HCT116 (cell line): ENCODE results near the gene GAD1. TPM values are rescaled to one million over a fixed set of nuclear protein-coding genes. Genes with fewer than 3 reads are reported as not detected.

Experiments used
- ATAC-seq: fragments of 200-7000 bp; cut with Tn5 transposase; 2 replicates; pipeline ENCODE4 v1.9.1; 2020; ENCODE audit warnings: mild to moderate bottlenecking, moderate library complexity
- BruUV-seq: library from RNA; stranded (reverse); fragments of 400-500 nt; replicated peaks from 2 replicates; lab custom pipeline; 2021; lab: Mats Ljungman, UMichigan
- CTCF ChIA-PET: fragments of 300-600 bp; sonication (Branson Sonifier 250); formaldehyde crosslinking; loops from one replicate; lab custom pipeline; 2021; ENCODE audit warnings: antibody characterized with exemption; lab: Charles Lee
- POLR2A ChIA-PET: fragments of 300-600, 350-600 bp; sonication (Branson Sonifier 250); formaldehyde crosslinking; loops from one replicate; lab custom pipeline; 2021; ENCODE audit warnings: antibody characterized with exemption; lab: Charles Lee
- RAD21 ChIA-PET, 2 experiments: fragments of 300-600 bp; sonication (Branson Sonifier 250); formaldehyde crosslinking; loops; one replicate each; lab custom pipeline; 2023; ENCODE audit warnings: low total read pairs in 2 of 2; ENCODE audit not compliant: uncharacterized antibody in 2 of 2, unreplicated experiment in 2 of 2, low non-redundant PET in 1 of 2; lab: Charles Lee
- DNase-seq: peaks from one replicate; pipeline ENCODE4 v3.0.0-alpha.2; 2010; ENCODE audit warnings: low read depth, low spot score
- H2AFZ ChIP-seq: fragments of 200-600 bp; shearing (Covaris generic), sonication (generic); 2 replicates; pipeline ENCODE4 v1.6.1; 2017; ENCODE audit warnings: low read depth, mixed run types, mixed read lengths, antibody characterized with exemption, low read length; ENCODE audit not compliant: poor library complexity, severe bottlenecking
- H3K27ac ChIP-seq: 2 replicates; pipeline ENCODE4 v1.5.1; 2012; ENCODE audit warnings: low read depth, low read length
- H3K27me3 ChIP-seq: fragments of 200-600 bp; sonication (generic); 2 replicates; pipeline ENCODE4 v1.6.1; 2016; ENCODE audit warnings: mixed run types, low read length, mixed read lengths; ENCODE audit not compliant: insufficient read depth
- H3K36me3 ChIP-seq, 2 experiments: fragments of 200-500 bp in 1 of 2; fragments of 200-600 bp in 1 of 2; sonication (Bioruptor generic) in 1 of 2; sonication (generic) in 1 of 2; 2 replicates each; pipeline versions ENCODE4 v1.5.1 to v1.6.1; 2014 to 2016; ENCODE audit warnings: low read length in 2 of 2, inconsistent platforms in 1 of 2, mixed read lengths in 1 of 2, mixed run types in 1 of 2; ENCODE audit not compliant: insufficient read depth in 2 of 2, control insufficient read depth in 1 of 2
- H3K4me1 ChIP-seq, 2 experiments: fragments of 200-600 bp in 1 of 2; sonication (generic) in 1 of 2; 2 replicates each; pipeline versions ENCODE4 v1.5.1 to v1.6.1; 2012 to 2017; ENCODE audit warnings: low read length in 2 of 2, inconsistent platforms in 1 of 2, mild to moderate bottlenecking in 1 of 2, mixed read lengths in 1 of 2, mixed run types in 1 of 2, moderate library complexity in 1 of 2; ENCODE audit not compliant: insufficient read depth in 2 of 2, control insufficient read depth in 1 of 2
- H3K4me2 ChIP-seq: fragments of 200-600 bp; sonication (generic); 2 replicates; pipeline ENCODE4 v1.6.1; 2017; ENCODE audit warnings: mixed run types, low read length, mixed read lengths
- H3K4me3 ChIP-seq, 2 experiments: fragments of 200-600 bp in 1 of 2; sonication (generic) in 1 of 2; replicated peaks in 1 of 2; 2 replicates each; pipeline ENCODE4 v1.5.1; 2011 to 2016; ENCODE audit warnings: low read length in 2 of 2, control low read depth in 1 of 2, low read depth in 1 of 2, mild to moderate bottlenecking in 1 of 2, mixed read lengths in 1 of 2, mixed run types in 1 of 2
- H3K79me2 ChIP-seq: fragments of 200-600 bp; sonication (generic); 2 replicates; pipeline ENCODE4 v1.6.1; 2017; ENCODE audit warnings: mild to moderate bottlenecking, mixed run types, low read length, moderate library complexity, mixed read lengths; ENCODE audit not compliant: insufficient read depth
- H3K9ac ChIP-seq: fragments of 200-600 bp; sonication (generic); 2 replicates; pipeline ENCODE4 v1.6.1; 2016; ENCODE audit warnings: low read length, mixed read lengths
- H3K9me2 ChIP-seq: fragments of 200-600 bp; sonication (generic), shearing (Covaris generic); 2 replicates; pipeline ENCODE4 v1.6.1; 2017; ENCODE audit warnings: mixed run types, mild to moderate bottlenecking, moderate library complexity; ENCODE audit not compliant: insufficient read depth
- H3K9me3 ChIP-seq, 2 experiments: fragments of 200-500 bp in 1 of 2; fragments of 200-600 bp in 1 of 2; sonication (Bioruptor generic) in 1 of 2; sonication (generic) in 1 of 2; 2 replicates each; pipeline ENCODE4 v1.6.1; 2014 to 2017; ENCODE audit warnings: low read length in 2 of 2, mixed read lengths in 2 of 2, inconsistent platforms in 1 of 2, low read depth in 1 of 2, mild to moderate bottlenecking in 1 of 2, mixed run types in 1 of 2, moderate library complexity in 1 of 2; ENCODE audit not compliant: control insufficient read depth in 1 of 2, insufficient read depth in 1 of 2
- H4K20me1 ChIP-seq: fragments of 200-600 bp; sonication (generic), shearing (Covaris generic); 2 replicates; pipeline ENCODE4 v1.6.1; 2017; ENCODE audit warnings: mixed run types, mild to moderate bottlenecking, moderate library complexity; ENCODE audit not compliant: insufficient read depth
- CBX3 ChIP-seq: IDR thresholded peaks from 2 replicates; pipeline ENCODE4 v1.6.1; 2012; ENCODE audit warnings: low read depth
- CEBPB ChIP-seq: IDR thresholded peaks from 2 replicates; pipeline ENCODE4 v1.6.1; 2012; ENCODE audit warnings: low read depth
- EZH2 ChIP-seq: fragments of 200-600 bp; sonication (generic); IDR thresholded peaks from 2 replicates; pipeline ENCODE4 v1.6.1; 2017; ENCODE audit warnings: antibody characterized with exemption, mixed run types
- RAD21 ChIP-seq: IDR thresholded peaks from 2 replicates; pipeline ENCODE4 v1.6.1; 2012; ENCODE audit warnings: low read depth, mild to moderate bottlenecking
- SP1 ChIP-seq: IDR thresholded peaks from 2 replicates; pipeline ENCODE4 v1.6.1; 2012; ENCODE audit warnings: low read depth
- TCF7L2 ChIP-seq: IDR thresholded peaks from 2 replicates; pipeline ENCODE4 v1.7.0; 2011; ENCODE audit warnings: borderline replicate concordance, inconsistent platforms; ENCODE audit not compliant: insufficient read depth, insufficient read length; ENCODE audit errors: extremely low read depth
- intact Hi-C: fragments of 100-400 bp; cut with micrococcal nuclease; formaldehyde crosslinking; loops from 2 replicates; pipeline ENCODE4 v1.10.0; 2022
- total RNA-seq: library from RNA; stranded (reverse); gene quantifications from one replicate; pipeline ENCODE4 v1.2.1, GENCODE V29; 2021; ENCODE audit not compliant: unreplicated experiment
- TF ChIP-seq, protein P1 (sequence below): IDR thresholded peaks from 2 replicates; pipeline ENCODE4 v1.6.1; 2012; ENCODE audit warnings: low read depth
- TF ChIP-seq, protein P2 (sequence below), 3 experiments: fragments of 200-600 bp in 1 of 3; sonication (generic) in 1 of 3; IDR thresholded peaks in 2 of 3; conservative IDR thresholded peaks in 1 of 3; 2 replicates each; pipeline ENCODE4 v1.5.1; 2012 to 2017; ENCODE audit warnings: low read depth in 2 of 3, low read length in 2 of 3, antibody characterized with exemption in 1 of 3, borderline replicate concordance in 1 of 3, control low read depth in 1 of 3, mild to moderate bottlenecking in 1 of 3, mixed read lengths in 1 of 3, mixed run types in 1 of 3, moderate library complexity in 1 of 3; ENCODE audit not compliant: insufficient read depth in 1 of 3

The GAD1 gene
- total RNA-seq, 1 experiment from 2014 or later: 11.0 TPM

DNA sequence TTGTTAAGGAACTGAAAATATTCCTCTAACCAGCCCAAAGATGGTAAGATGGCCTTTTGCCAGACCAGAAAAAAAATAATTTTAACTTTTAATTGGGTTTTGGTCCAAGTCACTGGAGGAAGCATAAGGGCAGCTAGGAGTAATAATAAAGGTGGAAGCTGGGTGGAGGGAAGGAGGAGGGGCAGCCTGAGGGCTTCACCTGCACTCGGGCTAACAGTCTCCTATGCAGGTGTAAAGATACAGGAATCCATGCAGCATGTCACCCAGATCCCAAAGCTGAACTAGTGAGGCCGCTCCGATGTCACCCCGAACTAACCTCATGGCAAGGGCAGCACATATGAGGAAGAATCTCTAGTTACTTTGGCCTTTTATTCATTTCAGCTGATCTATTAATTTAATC is 75.2 kb downstream of the GAD1 start (continued):
- TF ChIP-seq, protein P1, sequence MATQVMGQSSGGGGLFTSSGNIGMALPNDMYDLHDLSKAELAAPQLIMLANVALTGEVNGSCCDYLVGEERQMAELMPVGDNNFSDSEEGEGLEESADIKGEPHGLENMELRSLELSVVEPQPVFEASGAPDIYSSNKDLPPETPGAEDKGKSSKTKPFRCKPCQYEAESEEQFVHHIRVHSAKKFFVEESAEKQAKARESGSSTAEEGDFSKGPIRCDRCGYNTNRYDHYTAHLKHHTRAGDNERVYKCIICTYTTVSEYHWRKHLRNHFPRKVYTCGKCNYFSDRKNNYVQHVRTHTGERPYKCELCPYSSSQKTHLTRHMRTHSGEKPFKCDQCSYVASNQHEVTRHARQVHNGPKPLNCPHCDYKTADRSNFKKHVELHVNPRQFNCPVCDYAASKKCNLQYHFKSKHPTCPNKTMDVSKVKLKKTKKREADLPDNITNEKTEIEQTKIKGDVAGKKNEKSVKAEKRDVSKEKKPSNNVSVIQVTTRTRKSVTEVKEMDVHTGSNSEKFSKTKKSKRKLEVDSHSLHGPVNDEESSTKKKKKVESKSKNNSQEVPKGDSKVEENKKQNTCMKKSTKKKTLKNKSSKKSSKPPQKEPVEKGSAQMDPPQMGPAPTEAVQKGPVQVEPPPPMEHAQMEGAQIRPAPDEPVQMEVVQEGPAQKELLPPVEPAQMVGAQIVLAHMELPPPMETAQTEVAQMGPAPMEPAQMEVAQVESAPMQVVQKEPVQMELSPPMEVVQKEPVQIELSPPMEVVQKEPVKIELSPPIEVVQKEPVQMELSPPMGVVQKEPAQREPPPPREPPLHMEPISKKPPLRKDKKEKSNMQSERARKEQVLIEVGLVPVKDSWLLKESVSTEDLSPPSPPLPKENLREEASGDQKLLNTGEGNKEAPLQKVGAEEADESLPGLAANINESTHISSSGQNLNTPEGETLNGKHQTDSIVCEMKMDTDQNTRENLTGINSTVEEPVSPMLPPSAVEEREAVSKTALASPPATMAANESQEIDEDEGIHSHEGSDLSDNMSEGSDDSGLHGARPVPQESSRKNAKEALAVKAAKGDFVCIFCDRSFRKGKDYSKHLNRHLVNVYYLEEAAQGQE: no peak
- no peak for TF ChIP-seq RAD21
- TF ChIP-seq, all 23 proteins: peak for 0

DNA sequence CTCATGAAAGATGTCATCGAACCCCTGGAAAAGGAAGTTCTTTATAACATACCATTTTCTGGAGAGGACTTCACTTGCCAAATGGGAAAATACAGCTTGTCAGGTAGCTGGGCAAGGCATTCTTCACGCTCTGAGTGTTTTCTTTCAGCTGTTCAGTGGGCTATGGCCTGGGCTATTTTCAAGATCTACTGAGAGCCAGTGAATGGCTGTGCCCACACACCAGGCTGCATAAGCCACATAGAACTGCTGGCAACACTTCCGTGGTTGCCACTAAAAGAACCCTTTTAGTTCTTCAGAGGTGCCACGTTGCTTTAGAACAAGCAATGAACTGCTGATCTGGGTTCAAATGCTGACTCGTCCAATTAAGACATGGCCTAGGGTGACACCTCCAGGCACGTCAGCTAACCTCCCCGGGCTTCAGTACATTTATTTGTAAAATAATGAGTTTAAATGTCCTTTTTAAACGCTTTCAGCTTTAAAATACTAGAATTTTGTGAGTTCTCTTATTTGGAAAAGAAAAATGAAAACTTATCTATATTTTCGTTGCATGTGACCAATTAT is 75.8 kb downstream of the GAD1 start:
- intact Hi-C loops: no loop called here
- no peak for ATAC-seq
- DNase-seq: no peak
- no TSS peak for BruUV-seq
- POLR2A ChIA-PET: no interaction called here
- Histone ChIP-seq H3K27ac (no peak overlapping the region), H3K9me3 (no peaks in the 10 kb centered on the region), H3K27me3 (no peaks in the 10 kb centered on the region), H3K36me3 (no peaks in the 10 kb centered on the region), H3K9me2 (no peaks in the 10 kb centered on the region), H3K79me2 (no peaks in the 10 kb centered on the region), H3K4me1 (no peaks in the 10 kb centered on the region), H3K4me2 (no peak overlapping the region), H4K20me1 (no peaks in the 10 kb centered on the region), H3K9ac (no peak overlapping the region), H3K4me3 (no peak overlapping the region), H2AFZ (no peak overlapping the region)
- CTCF ChIA-PET: interaction anchor here (1.6 kb wide), 1 partner anchor 19 kb away, joined by 9 read pairs; no protein-coding TSS in a partner anchor
- TF ChIP-seq, protein P2, sequence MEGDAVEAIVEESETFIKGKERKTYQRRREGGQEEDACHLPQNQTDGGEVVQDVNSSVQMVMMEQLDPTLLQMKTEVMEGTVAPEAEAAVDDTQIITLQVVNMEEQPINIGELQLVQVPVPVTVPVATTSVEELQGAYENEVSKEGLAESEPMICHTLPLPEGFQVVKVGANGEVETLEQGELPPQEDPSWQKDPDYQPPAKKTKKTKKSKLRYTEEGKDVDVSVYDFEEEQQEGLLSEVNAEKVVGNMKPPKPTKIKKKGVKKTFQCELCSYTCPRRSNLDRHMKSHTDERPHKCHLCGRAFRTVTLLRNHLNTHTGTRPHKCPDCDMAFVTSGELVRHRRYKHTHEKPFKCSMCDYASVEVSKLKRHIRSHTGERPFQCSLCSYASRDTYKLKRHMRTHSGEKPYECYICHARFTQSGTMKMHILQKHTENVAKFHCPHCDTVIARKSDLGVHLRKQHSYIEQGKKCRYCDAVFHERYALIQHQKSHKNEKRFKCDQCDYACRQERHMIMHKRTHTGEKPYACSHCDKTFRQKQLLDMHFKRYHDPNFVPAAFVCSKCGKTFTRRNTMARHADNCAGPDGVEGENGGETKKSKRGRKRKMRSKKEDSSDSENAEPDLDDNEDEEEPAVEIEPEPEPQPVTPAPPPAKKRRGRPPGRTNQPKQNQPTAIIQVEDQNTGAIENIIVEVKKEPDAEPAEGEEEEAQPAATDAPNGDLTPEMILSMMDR (IDR thresholded peaks at IDR 0.05 in 2 of 3, conservative IDR thresholded peaks at IDR 0.05 in 1 of 3; ENCODE audit: borderline replicate concordance in 1 of 3, insufficient read depth in 1 of 3, low read depth in 2 of 3, low read length in 2 of 3): no peak
- TF ChIP-seq TCF7L2 (no peak), CBX3 (no peak), SP1 (no peak), CEBPB (no peak), EZH2 (no peak)
- RAD21 ChIA-PET: no interaction called here
